ENCODE data around the gene PPIF.

The PPIF gene

GRCh38 chr10:79390057-79390456 lies 42.8 kb downstream of the PPIF start:
- DNase-seq = no peak

- DNase-seq = no peak
These were observed 43.4 kb downstream of the PPIF start for GRCh38 chr10:79390551-79391229.

GRCh38 chr10:79391231-79392019 lies 44.2 kb downstream of the PPIF start:
- no peak for DNase-seq

- no peak for DNase-seq
These were observed 44.7 kb downstream of the PPIF start for GRCh38 chr10:79392020-79392398.

- DNase-seq = no peak
These were observed 45.4 kb downstream of the PPIF start for GRCh38 chr10:79392506-79393176.

GRCh38 chr10:79393221-79393923 lies 46.1 kb downstream of the PPIF start:
- DNase-seq = no peak

DNA sequence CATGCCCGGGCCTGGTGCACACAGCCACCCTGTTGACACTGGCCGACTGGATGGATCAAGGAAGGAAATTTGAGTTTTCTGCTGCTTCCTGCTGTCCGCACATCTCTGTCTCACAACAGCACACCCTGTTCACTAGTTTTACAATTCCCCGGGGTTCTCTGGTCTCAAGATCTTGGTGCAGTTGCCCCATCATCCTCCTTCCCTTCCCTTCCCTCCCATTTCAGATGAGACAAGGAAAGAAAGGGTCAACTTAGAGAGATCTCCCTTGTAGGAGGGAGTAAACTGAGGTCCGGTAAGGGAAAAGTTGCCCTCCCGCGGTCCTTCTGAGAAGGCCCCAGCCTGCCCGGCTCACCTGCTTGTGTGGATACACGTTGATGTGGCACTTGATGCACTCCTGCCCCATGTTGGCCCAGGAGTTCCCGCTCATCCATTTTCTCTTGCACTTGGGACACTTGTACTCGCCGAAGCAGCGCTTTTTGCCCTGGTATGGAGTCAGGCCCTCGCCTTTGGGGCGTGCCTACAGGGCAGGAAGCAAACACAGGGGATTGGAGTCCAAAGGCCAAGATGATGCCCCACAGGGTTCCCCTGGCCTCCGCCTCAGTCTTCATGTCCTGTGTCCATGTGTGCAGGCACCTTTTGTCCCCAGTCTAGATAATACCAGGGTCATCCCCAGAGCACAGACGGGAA lies 46.8 kb downstream of the PPIF start:
- DNase-seq = no peak

- no peak for DNase-seq
These were observed 47.4 kb downstream of the PPIF start for GRCh38 chr10:79394664-79395063.

GRCh38 chr10:79396520-79396919 lies 49.3 kb downstream of the PPIF start:
- DNase-seq = no peak

- DNase-seq = no peak
These were observed 49.8 kb downstream of the PPIF start for GRCh38 chr10:79397051-79397450.

- DNase-seq = no peak
These were observed 50.5 kb downstream of the PPIF start for GRCh38 chr10:79397575-79398303.

GRCh38 chr10:79398642-79399041 lies 51.4 kb downstream of the PPIF start:
- no peak for DNase-seq

GRCh38 chr10:79399223-79399831 lies 52.1 kb downstream of the PPIF start:
- no peak for DNase-seq

GRCh38 chr10:79400146-79401004 lies 53.1 kb downstream of the PPIF start:
- peak in 1 of 6 experiments; percentile 3 for DNase-seq

DNA sequence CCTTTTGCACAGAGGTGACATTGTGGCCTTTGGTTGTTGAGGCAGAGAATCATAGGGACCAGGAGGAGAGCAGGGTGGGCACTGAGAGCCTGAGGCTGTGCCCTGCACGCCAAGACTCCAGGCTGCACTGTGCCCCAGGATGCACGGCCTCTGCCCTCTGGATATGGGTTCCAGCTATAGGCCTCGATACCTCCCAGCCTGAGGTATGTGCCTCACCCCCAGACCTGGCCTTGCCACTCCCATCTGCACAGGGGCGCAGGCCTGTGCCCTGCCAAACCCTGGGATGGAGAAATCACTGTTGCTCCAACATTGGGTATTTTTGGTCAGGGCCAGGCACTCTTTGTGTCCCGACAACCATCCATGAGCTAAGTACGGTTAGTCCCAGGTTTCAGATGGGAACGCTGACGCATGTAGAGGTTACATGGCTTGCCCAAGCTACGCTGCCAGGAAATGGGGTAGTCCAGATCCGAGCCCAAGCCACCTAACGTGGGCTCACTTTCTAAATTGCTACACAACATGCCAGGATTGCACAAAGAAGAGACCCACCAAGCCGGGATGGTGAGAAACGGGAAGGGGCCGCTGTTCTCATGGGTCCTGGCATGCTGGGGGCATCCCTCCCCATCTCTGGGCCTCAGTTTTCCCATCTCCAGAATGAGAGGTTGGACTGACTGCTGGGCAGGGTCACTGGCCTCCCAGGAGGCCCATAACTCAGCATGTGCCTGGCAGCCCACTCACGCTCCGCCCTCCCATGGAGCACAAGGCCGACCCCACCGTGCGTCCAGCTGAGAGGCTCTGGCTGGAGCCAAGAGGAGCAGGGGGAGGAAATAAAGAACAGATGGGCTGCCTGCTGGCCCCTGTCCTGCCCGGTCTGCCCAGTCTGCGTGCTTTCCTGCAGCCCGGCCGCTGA lies 54.0 kb downstream of the PPIF start:
- DNase-seq = no peak

- no peak for DNase-seq
These were observed 55.3 kb downstream of the PPIF start for GRCh38 chr10:79402625-79402946.

DNA sequence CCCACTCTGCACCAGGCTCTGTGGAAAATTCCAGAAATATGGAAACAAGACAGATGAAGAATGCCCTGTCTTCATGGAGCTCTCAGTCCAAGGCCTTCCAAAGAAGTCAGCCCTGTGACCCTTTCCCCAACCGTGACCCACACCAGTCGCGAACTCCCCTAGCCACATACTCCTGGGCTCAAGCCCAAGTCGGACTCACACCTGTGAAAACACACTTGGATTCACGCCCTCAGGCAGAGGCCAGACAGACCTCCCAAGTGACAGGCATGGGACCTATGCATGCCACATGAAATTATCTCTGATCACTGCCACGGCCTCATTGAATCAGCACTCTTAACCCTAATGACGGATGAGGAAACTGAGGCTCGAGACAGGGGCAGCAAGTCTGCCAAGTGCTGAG lies 55.7 kb downstream of the PPIF start:
- DNase-seq = no peak

- no peak for DNase-seq
These were observed 56.4 kb downstream of the PPIF start for GRCh38 chr10:79403441-79404230.

GRCh38 chr10:79404231-79404609 lies 57.0 kb downstream of the PPIF start:
- no peak for DNase-seq
